Mammary epithelial cell (primary cell): ENCODE results near the gene STAMBPL1.

ENCODE experiments used
- EZH2 ChIP-seq: IDR thresholded peaks from 2 replicates; pipeline ENCODE4 v1.6.1; 2012; ENCODE audit warnings: low read length, inconsistent platforms, borderline replicate concordance
- TF ChIP-seq, protein P1 (sequence below), 2 donors: IDR thresholded peaks in 1 of 2; conservative IDR thresholded peaks in 1 of 2; 2 replicates each; pipeline ENCODE4 v1.5.1; 2011 to 2012; ENCODE audit warnings: inconsistent platforms in 2 of 2, low read length in 2 of 2, mild to moderate bottlenecking in 2 of 2, control low read depth in 1 of 2, low read depth in 1 of 2; ENCODE audit not compliant: insufficient read depth in 1 of 2; ENCODE audit errors: extremely low read depth in 1 of 2

- no peak for TF ChIP-seq EZH2
- TF ChIP-seq, protein P1, sequence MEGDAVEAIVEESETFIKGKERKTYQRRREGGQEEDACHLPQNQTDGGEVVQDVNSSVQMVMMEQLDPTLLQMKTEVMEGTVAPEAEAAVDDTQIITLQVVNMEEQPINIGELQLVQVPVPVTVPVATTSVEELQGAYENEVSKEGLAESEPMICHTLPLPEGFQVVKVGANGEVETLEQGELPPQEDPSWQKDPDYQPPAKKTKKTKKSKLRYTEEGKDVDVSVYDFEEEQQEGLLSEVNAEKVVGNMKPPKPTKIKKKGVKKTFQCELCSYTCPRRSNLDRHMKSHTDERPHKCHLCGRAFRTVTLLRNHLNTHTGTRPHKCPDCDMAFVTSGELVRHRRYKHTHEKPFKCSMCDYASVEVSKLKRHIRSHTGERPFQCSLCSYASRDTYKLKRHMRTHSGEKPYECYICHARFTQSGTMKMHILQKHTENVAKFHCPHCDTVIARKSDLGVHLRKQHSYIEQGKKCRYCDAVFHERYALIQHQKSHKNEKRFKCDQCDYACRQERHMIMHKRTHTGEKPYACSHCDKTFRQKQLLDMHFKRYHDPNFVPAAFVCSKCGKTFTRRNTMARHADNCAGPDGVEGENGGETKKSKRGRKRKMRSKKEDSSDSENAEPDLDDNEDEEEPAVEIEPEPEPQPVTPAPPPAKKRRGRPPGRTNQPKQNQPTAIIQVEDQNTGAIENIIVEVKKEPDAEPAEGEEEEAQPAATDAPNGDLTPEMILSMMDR (conservative IDR thresholded peaks at IDR 0.05 in 1 of 2, IDR thresholded peaks at IDR 0.05 in 1 of 2; ENCODE audit: extremely low read depth in 1 of 2, insufficient read depth in 1 of 2, low read depth in 1 of 2, low read length in 2 of 2): no peak
These were observed 67.0 kb downstream of the STAMBPL1 start for GRCh38 chr10:88946965-88947590.
